ENCODE results near the gene UBE2E2.

Gene UBE2E2

DNA sequence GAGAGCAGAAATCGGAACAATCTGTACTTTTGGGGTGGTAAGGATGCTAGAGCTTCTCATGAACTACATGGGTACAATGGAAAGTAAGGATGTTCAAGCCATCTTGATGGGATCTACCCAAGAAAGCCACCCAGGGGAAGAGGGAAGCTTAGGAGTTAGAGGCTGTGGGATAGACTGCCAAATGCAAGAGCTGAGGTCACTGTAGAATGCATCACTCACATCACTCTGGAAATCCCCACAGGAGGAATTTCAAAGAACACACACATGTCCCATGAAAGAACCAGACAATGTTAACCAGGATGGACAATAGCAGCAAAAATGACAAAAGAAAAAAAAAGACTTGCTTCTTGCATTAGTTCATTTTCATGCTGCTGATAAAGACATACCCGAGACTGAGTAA, 32.8 kb upstream of the UBE2E2 start:
- no peak overlapping the region for H3K27ac ChIP-seq (ENCODE audit: low read depth, low read length, poor library complexity, severe bottlenecking)
- no peaks in the 10 kb centered on the region for H3K36me3 ChIP-seq (ENCODE audit: insufficient read depth, low read length)
- TF ChIP-seq EZH2 (IDR thresholded peaks at IDR 0.05; ENCODE audit: borderline replicate concordance, low read length), result no peak
- TF ChIP-seq, protein P1, sequence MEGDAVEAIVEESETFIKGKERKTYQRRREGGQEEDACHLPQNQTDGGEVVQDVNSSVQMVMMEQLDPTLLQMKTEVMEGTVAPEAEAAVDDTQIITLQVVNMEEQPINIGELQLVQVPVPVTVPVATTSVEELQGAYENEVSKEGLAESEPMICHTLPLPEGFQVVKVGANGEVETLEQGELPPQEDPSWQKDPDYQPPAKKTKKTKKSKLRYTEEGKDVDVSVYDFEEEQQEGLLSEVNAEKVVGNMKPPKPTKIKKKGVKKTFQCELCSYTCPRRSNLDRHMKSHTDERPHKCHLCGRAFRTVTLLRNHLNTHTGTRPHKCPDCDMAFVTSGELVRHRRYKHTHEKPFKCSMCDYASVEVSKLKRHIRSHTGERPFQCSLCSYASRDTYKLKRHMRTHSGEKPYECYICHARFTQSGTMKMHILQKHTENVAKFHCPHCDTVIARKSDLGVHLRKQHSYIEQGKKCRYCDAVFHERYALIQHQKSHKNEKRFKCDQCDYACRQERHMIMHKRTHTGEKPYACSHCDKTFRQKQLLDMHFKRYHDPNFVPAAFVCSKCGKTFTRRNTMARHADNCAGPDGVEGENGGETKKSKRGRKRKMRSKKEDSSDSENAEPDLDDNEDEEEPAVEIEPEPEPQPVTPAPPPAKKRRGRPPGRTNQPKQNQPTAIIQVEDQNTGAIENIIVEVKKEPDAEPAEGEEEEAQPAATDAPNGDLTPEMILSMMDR (IDR thresholded peaks at IDR 0.05; ENCODE audit: low read length), result no peak
- H3K4me1 ChIP-seq (ENCODE audit: insufficient read depth, low read length, severe bottlenecking), result no peaks in the 10 kb centered on the region
- H3K79me2 ChIP-seq (ENCODE audit: insufficient read depth, low read length), result no peaks in the 10 kb centered on the region
- H3K9me3 ChIP-seq (ENCODE audit: low read length), result no peaks in the 10 kb centered on the region
- H3K9me2 ChIP-seq (ENCODE audit: low read depth, low read length), result no peaks in the 10 kb centered on the region
- H3K27me3 ChIP-seq (ENCODE audit: insufficient read depth, low read length), result peaks cover 3% of the 10 kb centered on the region; the same call in 1 of the 2 replicates
- H3K4me2 ChIP-seq (ENCODE audit: low read length), result no peak overlapping the region
- no peaks in the 10 kb centered on the region for H3F3A ChIP-seq (ENCODE audit: insufficient read depth, low read length)
- H3K9ac ChIP-seq (ENCODE audit: low read length), result no peak overlapping the region
- H3K4me3 ChIP-seq (ENCODE audit: low read depth, low read length, poor library complexity, severe bottlenecking), result no peak overlapping the region
- H2AFZ ChIP-seq (ENCODE audit: low read length), result no peak overlapping the region
- H4K20me1 ChIP-seq (ENCODE audit: insufficient read depth, low read length), result no peaks in the 10 kb centered on the region

DNA sequence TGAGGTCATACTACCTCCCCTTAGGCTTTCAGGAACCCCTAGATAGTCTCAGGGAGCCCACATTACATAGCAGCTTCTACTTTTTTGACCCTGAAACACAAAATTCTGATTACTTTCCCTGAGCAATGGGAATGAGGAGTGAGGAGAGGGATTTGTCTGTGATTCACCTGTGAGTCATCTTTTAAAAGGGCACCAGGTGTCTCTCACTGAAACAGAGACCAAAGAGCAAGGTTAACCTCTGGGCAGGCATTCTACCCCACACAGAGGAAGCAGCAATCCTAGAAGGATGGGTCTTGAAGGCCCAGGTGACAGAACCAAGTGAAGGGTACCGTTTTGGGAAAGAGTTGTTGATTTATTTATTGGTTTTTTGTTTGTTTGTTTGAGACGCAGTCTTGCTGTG, 31.1 kb upstream of the UBE2E2 start:
- Histone ChIP-seq H3K4me2 (ENCODE audit: low read length) (no peak overlapping the region), H4K20me1 (ENCODE audit: insufficient read depth, low read length) (no peaks in the 10 kb centered on the region), H3K36me3 (ENCODE audit: insufficient read depth, low read length) (no peaks in the 10 kb centered on the region), H3K4me1 (ENCODE audit: insufficient read depth, low read length, severe bottlenecking) (no peaks in the 10 kb centered on the region), H3K4me3 (ENCODE audit: low read depth, low read length, poor library complexity, severe bottlenecking) (no peak overlapping the region), H3K9me3 (ENCODE audit: low read length) (no peaks in the 10 kb centered on the region), H3K27me3 (ENCODE audit: insufficient read depth, low read length) (peaks cover 3% of the 10 kb centered on the region; the same call in 1 of the 2 replicates), H3K9me2 (ENCODE audit: low read depth, low read length) (no peaks in the 10 kb centered on the region), H3K9ac (ENCODE audit: low read length) (no peak overlapping the region), H3F3A (ENCODE audit: insufficient read depth, low read length) (no peaks in the 10 kb centered on the region), H2AFZ (ENCODE audit: low read length) (no peak overlapping the region), H3K27ac (ENCODE audit: low read depth, low read length, poor library complexity, severe bottlenecking) (no peak overlapping the region), H3K79me2 (ENCODE audit: insufficient read depth, low read length) (no peaks in the 10 kb centered on the region)
- TF ChIP-seq, protein P1 (IDR thresholded peaks at IDR 0.05; ENCODE audit: low read length), result no peak
- TF ChIP-seq EZH2 (IDR thresholded peaks at IDR 0.05; ENCODE audit: borderline replicate concordance, low read length), result no peak

DNA sequence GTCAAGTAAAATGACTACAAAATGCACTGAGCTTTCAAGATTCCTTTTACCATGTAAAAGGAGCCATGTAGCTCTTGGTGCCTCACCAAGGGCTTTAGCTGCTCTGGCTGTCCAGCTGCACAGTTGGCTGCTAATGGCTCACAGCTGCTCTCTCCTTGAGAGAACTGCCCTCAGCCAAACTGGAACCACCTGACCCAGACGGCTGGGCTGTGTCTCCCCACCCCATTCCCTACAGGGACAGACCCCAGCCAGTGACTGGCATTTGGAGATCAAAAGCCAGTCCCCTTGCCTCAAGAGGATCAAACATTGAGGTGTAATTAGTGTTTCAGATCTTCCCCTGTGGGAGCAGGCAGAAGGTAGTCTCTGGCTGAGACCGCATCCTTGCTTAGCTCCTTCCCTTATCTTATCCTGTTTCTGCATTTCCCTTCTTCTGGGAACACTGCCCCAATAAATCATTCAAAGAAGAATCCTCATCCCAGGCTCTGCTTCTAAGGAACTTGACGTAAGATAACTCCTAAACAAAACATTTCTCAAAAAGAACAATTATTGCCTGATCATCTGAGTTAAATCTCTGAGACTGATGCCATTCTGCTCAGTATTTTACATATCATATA, 28.6 kb upstream of the UBE2E2 start:
- Histone ChIP-seq H4K20me1 (ENCODE audit: insufficient read depth, low read length) (no peaks in the 10 kb centered on the region), H3K9me2 (ENCODE audit: low read depth, low read length) (no peaks in the 10 kb centered on the region), H3K27me3 (ENCODE audit: insufficient read depth, low read length) (peaks cover 2% of the 10 kb centered on the region; the same call in 1 of the 2 replicates), H3K27ac (ENCODE audit: low read depth, low read length, poor library complexity, severe bottlenecking) (no peak overlapping the region), H3F3A (ENCODE audit: insufficient read depth, low read length) (no peaks in the 10 kb centered on the region), H2AFZ (ENCODE audit: low read length) (no peak overlapping the region), H3K4me3 (ENCODE audit: low read depth, low read length, poor library complexity, severe bottlenecking) (no peak overlapping the region), H3K79me2 (ENCODE audit: insufficient read depth, low read length) (no peaks in the 10 kb centered on the region), H3K9ac (ENCODE audit: low read length) (no peak overlapping the region), H3K4me1 (ENCODE audit: insufficient read depth, low read length, severe bottlenecking) (no peaks in the 10 kb centered on the region), H3K9me3 (ENCODE audit: low read length) (no peaks in the 10 kb centered on the region), H3K4me2 (ENCODE audit: low read length) (no peak overlapping the region), H3K36me3 (ENCODE audit: insufficient read depth, low read length) (no peaks in the 10 kb centered on the region)
- TF ChIP-seq EZH2 (IDR thresholded peaks at IDR 0.05; ENCODE audit: borderline replicate concordance, low read length), result no peak
- TF ChIP-seq, protein P1 (IDR thresholded peaks at IDR 0.05; ENCODE audit: low read length), result no peak
